Measurements from ENCODE around the gene TANC1. TPM values are rescaled to one million over a fixed set of nuclear protein-coding genes. Genes with fewer than 3 reads are reported as not detected.

TANC1 gene
- total RNA-seq, result 46.1 and 123 TPM in 2 replicates

DNA sequence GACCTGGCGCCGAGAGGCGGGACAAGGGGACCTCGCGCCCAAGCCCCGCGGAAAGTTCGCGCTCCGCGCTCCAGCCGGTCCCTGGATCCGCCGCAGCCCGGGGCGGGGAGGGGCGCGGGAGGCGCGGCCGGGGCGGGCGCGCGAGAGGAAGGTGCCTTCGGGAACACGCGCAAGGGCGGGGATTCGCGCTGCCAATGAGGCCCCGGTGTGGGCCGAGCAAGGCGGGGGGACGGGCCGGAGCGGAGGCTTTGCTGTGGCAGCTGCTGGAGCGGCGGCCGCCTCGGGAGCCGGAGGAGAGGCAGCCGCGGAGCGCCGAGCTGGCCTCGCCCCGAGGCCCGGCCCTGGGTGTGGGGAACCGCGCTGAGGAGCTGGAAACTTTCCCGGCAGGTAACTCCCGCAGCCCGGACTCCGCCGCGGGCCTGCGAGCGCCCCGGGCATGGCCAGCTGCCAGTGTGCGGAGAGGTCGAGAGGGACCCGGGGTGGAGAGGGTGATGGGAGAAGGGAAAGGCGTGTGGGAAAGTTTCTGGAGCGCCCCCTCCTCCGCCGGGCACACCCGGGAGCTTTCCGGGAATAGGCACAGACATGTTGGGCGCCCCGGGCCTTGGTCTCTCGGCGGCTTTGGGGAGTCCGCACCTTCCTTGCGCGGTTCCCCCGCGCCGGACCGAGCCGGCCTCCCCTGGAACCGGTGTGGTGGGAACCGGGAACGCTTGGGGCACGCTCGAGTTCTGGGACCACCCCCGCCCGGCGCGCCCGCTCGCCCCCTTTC, at the start of gene TANC1:
Gene TANC1, plus strand, starts transcription at position 245 of the 766 bp plus-strand sequence. CDS start 97,271 bp downstream, outside the sequence.

Other genes starting within 250 kb of the TANC1 start
- gene DAPL1, start 173.3 kb upstream of the TANC1 start, total RNA-seq, result not detected in 2 replicates

Measured in bladder microvascular endothelial cell (primary cell).